SH-SY5Y (cell line): Measurements from ENCODE around the gene GDPD4.

ENCODE experiments used
- GATA2 ChIP-seq: IDR thresholded peaks from 2 replicates; pipeline ENCODE4 v1.6.1; 2011; ENCODE audit warnings: mild to moderate bottlenecking, low read depth, low read length
- GATA3 ChIP-seq: IDR thresholded peaks from 2 replicates; pipeline ENCODE4 v1.6.1; 2011; ENCODE audit warnings: low read depth, mild to moderate bottlenecking, low read length, moderate library complexity

DNA sequence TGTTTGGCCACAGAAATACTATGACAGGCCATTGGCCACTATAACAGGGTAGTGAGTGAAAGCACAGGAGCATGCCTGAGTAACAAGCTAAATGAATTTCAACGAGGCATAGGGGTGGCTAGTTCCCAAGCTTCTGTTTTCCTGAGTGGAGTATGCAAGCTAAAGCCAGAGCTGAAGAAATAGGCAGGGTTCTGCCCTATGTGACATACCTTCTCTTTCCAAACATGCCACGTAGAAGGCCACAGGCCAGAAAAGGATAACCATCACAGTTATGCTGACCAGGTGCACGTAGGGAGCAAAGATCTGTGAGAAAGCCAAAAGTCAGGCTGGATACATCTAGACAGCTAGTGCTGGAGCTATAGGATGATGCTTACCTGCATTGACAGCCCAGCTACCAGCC, 30.6 kb downstream of the GDPD4 start:
- TF ChIP-seq GATA2 (no peak), GATA3 (no peak)
